Left ventricle myocardium inferior (tissue), 1 donor: ENCODE data around the gene ANKMY1. TPM values are rescaled to one million over a fixed set of nuclear protein-coding genes. Genes with fewer than 3 reads are reported as not detected.

ENCODE experiments used
- DNase-seq: peaks from one replicate; pipeline ENCODE4 v3.0.0-alpha.2; 2020
- H3K27ac ChIP-seq: fragments of 200-600 bp; replicated peaks from 2 replicates; pipeline ENCODE4 v1.8.0; 2021
- H3K27me3 ChIP-seq: fragments of 200-600 bp; 2 replicates; pipeline ENCODE4 v1.8.0; 2021; ENCODE audit warnings: low read depth
- H3K36me3 ChIP-seq: fragments of 200-600 bp; 2 replicates; pipeline ENCODE4 v1.8.0; 2021
- H3K4me1 ChIP-seq: fragments of 200-600 bp; 2 replicates; pipeline ENCODE4 v1.8.0; 2021
- H3K4me3 ChIP-seq: fragments of 200-600 bp; 2 replicates; pipeline ENCODE4 v1.8.0; 2021; ENCODE audit warnings: mild to moderate bottlenecking, moderate library complexity
- H3K9me3 ChIP-seq: fragments of 200-600 bp; replicated peaks from 2 replicates; pipeline ENCODE4 v1.8.0; 2021
- CTCF ChIP-seq: fragments of 200-600 bp; IDR thresholded peaks from 2 replicates; pipeline ENCODE4 v1.8.0; 2021; ENCODE audit warnings: antibody characterized with exemption, mild to moderate bottlenecking, borderline replicate concordance
- intact Hi-C: fragments of 100-400 bp; cut with micrococcal nuclease; formaldehyde crosslinking; loops from one replicate; pipeline ENCODE4 v1.11.0; 2022
- total RNA-seq: library from RNA; stranded (reverse); fragmentation: NEBNext Ultra II Directional; extraction: Animal tissue kit (Norgen Biotek cat#: 25700); gene quantifications from one replicate; pipeline ENCODE4 v1.2.1, GENCODE V29; 2021
- donor health status: DM: no; HTN: yes; CAD: no; lungs with severe emphysema.

ANKMY1 gene
- total RNA-seq, 1 donor from 2014 or later = 4.0 TPM

DNA sequence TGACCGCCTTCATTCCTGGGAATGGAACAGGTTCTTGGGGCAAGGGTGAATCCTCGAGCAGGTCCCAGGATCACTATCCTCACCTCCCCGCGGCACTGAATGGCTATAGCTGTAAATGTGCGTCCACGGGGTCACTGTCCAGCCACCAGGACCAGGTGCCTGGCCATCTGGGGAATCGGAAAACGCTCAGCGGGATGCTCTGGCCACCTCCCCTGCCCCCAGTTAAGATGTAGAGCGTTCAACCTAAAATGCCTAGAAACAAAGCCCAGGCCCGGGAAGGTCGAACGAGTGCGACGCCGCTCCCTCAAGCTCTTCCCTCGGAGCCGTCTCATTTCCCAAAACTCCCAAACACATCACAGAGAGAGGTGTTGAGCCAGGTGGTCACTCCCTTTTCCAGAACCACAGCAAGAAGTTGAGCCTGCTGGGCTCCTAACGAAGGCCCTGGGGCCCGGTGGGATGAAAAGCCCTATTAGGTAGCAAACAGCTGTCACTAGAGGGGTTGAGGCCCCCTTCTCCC lies 28.0 kb upstream of the ANKMY1 start:
- Histone ChIP-seq H3K4me1 (peaks cover 68% of the 10 kb centered on the region), H3K36me3 (peaks cover 19% of the 10 kb centered on the region), H3K4me3 (peak overlapping the region; percentile 98), H3K27ac (peak overlapping the region; percentile 99), H3K9me3 (peaks cover 8% of the 10 kb centered on the region), H3K27me3 (no peaks in the 10 kb centered on the region)
- no peak for DNase-seq
- intact Hi-C loops = no loop called here
- TF ChIP-seq CTCF = no peak

DNA sequence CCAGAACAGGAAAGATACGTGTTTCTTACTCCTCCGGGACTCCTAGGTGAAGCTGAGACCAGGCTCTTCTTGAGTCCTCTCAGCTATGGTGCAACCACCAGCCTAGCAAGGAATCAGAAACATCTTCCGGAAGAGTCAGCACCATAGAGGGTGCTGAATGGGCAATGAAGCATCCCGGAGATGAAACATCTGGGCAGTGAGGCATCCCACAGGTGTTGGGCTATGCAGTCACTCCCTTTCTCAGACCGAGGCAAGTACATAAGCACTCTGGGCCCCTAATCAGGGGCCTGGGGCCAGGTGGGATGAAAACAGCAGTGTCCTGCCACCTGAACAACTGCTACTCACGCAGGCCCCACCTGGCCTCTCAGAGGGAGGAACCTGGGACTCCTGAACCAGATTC lies 27.3 kb upstream of the ANKMY1 start:
- peak overlapping the region; percentile 98 for H3K4me3 ChIP-seq
- H3K9me3 ChIP-seq = peaks cover 8% of the 10 kb centered on the region
- no peak for TF ChIP-seq CTCF
- no peaks in the 10 kb centered on the region for H3K27me3 ChIP-seq
- H3K4me1 ChIP-seq = peaks cover 68% of the 10 kb centered on the region
- H3K36me3 ChIP-seq = peaks cover 14% of the 10 kb centered on the region
- intact Hi-C loops = no loop called here
- H3K27ac ChIP-seq = no peak overlapping the region
- peak; percentile 6 for DNase-seq

DNA sequence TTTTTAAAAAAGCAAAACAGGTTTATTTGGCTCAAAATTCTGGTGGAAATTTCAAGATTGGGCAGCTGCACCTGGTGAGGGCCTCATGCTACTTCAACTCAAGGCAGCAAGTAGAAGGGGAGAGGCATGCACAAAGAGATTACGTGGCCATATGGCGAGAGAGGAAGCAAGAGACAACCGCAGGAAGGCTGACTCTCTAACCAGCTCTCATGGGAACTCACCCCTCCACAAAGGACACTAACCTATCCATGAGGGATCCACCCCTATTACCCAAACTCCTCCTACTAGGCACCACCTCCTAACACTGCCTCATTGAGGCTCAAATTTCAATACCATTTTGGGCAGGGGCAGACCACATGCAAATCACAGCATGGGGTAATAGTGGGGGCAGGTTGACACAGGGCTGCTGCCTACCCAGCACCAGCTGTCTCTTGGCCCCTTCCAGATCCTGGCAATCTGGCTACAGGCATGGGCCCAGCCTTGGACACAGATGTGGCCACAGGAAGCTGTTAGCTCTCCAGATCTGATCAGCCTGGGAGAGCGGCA lies 26.8 kb upstream of the ANKMY1 start:
- intact Hi-C loops = no loop called here
- H3K36me3 ChIP-seq = peaks cover 9% of the 10 kb centered on the region
- no peak overlapping the region for H3K27ac ChIP-seq
- H3K9me3 ChIP-seq = peaks cover 8% of the 10 kb centered on the region
- no peaks in the 10 kb centered on the region for H3K27me3 ChIP-seq
- no peak for TF ChIP-seq CTCF
- peak overlapping the region; percentile 98 for H3K4me3 ChIP-seq
- H3K4me1 ChIP-seq = peaks cover 68% of the 10 kb centered on the region
- peak; percentile 7 for DNase-seq

GRCh38 chr2:240583774-240584173 lies 26.0 kb upstream of the ANKMY1 start:
- no peak for TF ChIP-seq CTCF
- H3K4me1 ChIP-seq = peaks cover 68% of the 10 kb centered on the region
- H3K27ac ChIP-seq = no peak overlapping the region
- peak; percentile 3 for DNase-seq
- peaks cover 8% of the 10 kb centered on the region for H3K9me3 ChIP-seq
- intact Hi-C loops = no loop called here
- H3K36me3 ChIP-seq = peaks cover 5% of the 10 kb centered on the region
- no peak overlapping the region for H3K4me3 ChIP-seq
- no peaks in the 10 kb centered on the region for H3K27me3 ChIP-seq

- intact Hi-C loops = no loop called here
- no peak for DNase-seq
These were observed 25.0 kb upstream of the ANKMY1 start for GRCh38 chr2:240582781-240583180.

More at GRCh38 chr2:240582781-240583180, 25.0 kb upstream of the ANKMY1 start:
- H3K4me1 ChIP-seq = peaks cover 68% of the 10 kb centered on the region
- no peak overlapping the region for H3K27ac ChIP-seq
- no peak overlapping the region for H3K4me3 ChIP-seq
- H3K27me3 ChIP-seq = no peaks in the 10 kb centered on the region
- no peak for TF ChIP-seq CTCF
- peaks cover 9% of the 10 kb centered on the region for H3K36me3 ChIP-seq
- H3K9me3 ChIP-seq = peaks cover 8% of the 10 kb centered on the region
